AG09319 (cell line): ENCODE data around the gene SLC39A2.
"Not testable (repeated sequence)": the region's sequence is repeated elsewhere in the genome, so short reads cannot be mapped to it uniquely, and the experiment has no call there.

ENCODE experiments used
- DNase-seq: peaks from one replicate; pipeline ENCODE4 v3.0.0-alpha.2; 2010; ENCODE audit warnings: low read depth; ENCODE audit errors: extremely low read depth
- TF ChIP-seq, protein P1 (sequence below): IDR thresholded peaks from 2 replicates; pipeline ENCODE4 v1.5.1; 2011; ENCODE audit warnings: low read depth, mild to moderate bottlenecking, inconsistent platforms, low read length, moderate library complexity

SLC39A2 gene, protein sequence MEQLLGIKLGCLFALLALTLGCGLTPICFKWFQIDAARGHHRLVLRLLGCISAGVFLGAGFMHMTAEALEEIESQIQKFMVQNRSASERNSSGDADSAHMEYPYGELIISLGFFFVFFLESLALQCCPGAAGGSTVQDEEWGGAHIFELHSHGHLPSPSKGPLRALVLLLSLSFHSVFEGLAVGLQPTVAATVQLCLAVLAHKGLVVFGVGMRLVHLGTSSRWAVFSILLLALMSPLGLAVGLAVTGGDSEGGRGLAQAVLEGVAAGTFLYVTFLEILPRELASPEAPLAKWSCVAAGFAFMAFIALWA

DNA sequence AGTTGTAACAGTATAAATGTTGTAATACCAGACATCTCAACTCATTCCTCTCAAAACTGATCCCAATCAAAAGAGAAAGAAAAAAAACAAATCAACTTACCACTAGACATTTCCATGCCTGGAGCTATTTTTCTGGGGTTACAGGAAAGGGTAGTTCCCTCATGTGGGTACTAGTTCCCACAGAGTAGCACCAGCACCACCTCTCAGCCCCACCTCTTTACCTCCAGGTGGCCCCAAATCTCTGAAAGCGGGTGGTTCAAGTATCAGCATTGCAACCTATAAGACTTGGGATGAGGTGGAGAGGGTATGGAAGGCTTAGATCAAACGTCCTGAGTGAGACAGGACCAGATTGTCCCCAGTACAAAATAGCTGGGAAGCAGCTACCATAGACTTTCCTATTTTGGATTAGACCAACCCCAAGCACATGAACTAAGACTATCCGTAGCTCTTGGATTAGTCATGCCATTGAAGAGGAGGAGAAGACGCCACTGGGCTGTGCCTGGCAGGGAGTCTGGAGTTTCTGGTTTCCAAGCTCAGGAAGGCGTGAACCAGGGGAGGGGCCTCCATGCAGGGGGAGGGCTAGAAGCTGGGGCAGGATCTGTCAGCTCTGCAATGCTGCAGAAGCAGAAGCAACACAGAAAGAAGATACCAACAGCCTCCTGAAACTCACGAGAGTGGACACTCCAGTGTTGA lies at the start of gene SLC39A2:
TSS of gene SLC39A2 (plus strand) at position 620 of the 693 bp plus-strand sequence. CDS start 154 bp downstream, outside the sequence.
- TF ChIP-seq, protein P1, sequence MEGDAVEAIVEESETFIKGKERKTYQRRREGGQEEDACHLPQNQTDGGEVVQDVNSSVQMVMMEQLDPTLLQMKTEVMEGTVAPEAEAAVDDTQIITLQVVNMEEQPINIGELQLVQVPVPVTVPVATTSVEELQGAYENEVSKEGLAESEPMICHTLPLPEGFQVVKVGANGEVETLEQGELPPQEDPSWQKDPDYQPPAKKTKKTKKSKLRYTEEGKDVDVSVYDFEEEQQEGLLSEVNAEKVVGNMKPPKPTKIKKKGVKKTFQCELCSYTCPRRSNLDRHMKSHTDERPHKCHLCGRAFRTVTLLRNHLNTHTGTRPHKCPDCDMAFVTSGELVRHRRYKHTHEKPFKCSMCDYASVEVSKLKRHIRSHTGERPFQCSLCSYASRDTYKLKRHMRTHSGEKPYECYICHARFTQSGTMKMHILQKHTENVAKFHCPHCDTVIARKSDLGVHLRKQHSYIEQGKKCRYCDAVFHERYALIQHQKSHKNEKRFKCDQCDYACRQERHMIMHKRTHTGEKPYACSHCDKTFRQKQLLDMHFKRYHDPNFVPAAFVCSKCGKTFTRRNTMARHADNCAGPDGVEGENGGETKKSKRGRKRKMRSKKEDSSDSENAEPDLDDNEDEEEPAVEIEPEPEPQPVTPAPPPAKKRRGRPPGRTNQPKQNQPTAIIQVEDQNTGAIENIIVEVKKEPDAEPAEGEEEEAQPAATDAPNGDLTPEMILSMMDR: no peak
- DNase-seq: peak; percentile 36

DNA sequence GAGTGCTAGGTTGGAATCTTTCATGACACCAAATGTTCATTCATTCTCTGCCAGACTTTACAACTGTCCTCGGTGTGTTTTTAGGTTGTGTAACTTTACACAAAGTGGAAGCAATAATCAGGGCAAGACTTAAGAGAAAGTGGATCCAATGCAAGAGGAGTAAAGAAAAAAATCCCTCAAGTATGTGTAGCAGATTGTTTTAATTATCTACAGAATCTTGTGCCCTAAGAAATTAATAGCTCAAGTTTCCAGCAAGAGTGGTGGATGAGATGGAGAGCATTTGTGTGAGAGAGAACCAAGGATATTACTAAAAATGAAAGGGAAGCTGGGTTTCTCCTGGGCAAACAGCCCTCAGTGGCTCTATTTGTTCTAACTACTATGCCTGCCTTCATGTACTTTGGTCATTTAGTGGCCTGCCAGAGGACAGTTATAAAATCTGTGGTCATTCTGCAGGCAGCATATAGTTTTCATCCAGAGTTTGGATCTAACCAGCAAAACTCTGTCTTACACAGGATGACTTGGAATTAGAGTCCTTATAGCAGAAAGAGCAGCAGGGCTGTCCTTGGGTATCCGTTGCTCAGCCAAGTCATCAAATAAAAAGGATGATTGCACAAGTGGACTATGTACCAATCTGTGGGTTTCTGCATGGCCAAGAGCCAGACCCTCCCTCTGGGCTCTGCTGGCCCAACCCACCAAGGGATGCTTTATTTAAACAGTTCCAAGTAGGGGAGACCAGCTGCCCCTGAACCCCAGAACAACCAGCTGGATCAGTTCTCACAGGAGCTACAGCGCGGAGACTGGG lies 44.2 kb upstream of the SLC39A2 start, which contains the start of gene RNASE2:
TSS of gene RNASE2 (plus strand) at position 752 of the 802 bp plus-strand sequence. CDS start 285 bp downstream, outside the sequence.
- DNase-seq: not testable (repeated sequence)

DNA sequence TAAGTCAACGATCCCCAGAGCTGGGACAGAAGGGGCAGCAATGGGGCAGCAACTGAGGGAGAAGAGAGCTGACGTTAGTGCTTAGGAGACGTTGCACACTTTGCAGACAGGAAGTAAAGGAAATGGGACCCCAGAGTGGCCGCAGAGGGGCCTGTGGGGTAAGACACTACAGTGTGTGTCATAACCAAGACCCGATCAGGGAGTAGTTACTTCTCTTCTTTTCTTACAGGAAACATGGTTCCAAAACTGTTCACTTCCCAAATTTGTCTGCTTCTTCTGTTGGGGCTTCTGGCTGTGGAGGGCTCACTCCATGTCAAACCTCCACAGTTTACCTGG lies 43.6 kb upstream of the SLC39A2 start:
- DNase-seq: not testable (repeated sequence)

DNA sequence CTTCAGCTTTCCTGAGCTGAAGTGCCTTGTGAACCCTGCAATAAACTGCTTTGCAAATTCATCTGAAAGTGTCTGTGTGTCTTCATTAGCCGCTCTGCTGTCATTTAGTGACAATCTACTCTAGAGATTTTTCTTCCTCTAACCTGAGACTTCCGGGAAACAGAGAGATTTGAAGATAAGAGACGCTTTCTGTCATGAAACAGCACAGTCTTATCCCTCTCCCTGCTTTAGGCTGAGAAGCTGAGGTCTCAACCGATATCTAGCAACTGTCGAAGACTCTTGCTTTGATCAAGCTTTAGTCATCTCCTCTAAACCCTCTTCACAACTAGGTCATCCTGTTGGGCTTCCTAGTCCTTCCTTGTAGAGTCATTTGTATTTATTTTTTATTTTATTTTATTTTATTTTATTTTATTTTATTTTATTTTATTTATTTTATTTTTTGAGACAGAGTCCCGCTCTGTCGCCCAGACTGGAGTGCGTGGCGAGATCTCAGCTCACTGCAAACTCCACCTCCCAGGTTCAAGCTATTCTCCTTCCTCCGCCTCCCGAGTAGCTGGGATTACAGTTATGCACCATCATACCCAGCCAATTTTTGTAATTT lies 42.6 kb upstream of the SLC39A2 start:
- no peak for DNase-seq

DNA sequence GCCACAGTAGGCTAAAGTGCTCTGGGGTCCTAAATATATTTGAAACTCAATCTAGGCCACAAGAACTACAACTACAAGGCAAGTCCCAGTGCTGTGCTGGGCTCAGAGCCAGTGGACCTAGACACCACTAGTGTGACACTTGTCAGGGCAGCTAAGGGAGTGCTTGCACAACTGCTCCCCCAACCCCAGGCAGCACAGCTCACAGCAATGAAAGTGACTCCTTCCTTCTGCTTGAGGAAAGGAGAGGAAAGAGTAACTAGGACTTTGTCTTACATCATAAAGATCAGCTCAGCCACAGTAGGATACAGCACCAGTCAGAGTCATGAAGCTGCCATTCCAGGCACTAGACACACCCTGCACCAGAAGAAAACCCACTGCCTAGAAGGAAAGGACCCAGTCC lies 40.1 kb upstream of the SLC39A2 start:
- DNase-seq: not testable (repeated sequence)

More for the DNA sequence above, 42.6 kb upstream of the SLC39A2 start:
- TF ChIP-seq, protein P1: no peak

DNA sequence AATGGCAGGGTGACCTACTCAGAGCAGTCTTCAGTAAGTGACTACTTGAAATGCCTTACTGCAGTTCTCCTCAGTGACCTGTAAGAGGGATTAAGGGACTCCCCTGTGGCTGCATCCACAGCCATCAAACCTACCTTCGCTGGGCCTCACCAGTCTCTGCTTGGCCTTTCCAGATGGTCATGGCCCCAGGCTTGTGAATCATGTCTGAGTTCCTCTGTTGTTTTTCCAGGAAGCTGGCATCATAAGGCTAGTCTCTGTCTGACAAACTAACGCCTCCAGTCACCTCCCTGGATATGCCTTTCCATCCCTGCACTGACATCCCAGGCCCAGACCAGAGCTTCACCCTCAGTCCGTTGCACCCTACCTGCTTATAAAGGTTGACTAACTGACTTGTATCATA lies 29.8 kb upstream of the SLC39A2 start:
- TF ChIP-seq, protein P1: no peak
- no peak for DNase-seq

DNA sequence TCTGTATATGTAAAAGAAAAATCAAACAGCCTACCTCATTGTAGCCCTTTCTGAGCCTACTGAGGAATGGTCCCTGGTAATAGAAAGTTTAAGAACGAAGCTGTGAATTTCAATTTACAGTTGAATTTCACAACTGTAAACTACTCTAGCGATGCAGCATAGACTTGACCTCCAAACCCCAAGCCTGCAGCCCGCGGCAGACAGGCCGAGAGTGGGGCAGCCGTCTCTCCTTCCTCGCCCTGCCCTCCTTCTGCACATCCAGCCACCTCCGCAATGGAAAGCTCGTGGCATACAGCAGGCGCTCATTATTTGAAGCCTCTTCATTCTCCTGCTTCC lies 28.5 kb upstream of the SLC39A2 start:
- DNase-seq: no peak
- TF ChIP-seq, protein P1: no peak

DNA sequence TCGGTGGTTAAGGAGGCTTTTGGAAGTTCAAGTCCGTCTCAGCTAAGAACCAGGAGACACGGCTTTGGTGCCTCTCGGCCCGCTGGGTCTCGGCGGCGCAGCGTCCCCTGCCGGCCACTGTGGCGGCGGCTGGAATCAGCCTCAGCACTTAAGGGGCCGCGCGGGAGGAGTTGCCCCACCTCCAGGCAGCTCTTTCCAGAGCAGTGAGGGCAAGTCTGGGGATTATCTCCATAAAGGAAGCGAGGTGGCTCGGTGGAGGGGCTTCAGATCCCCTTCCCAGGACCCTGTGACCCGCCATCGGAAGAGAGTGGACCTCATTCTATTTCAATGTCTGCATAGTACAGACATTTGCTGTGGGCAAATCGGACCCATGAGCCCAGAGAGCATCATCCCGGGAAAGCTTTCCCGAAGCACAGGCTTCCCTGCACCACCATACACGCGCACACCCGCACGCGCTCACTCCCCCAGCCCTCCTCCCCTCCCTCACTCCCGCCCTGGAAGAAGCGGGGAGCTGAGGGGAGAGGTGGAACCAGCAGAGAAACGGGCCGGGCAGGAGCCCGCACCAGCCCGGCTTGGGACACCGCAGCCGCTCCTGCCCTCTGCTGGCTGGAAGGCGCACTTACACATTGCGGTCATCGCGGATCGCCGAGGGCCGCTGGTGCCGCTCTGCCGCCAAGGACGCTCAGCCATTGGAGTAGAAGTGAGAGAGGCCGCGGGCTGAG lies 27.9 kb upstream of the SLC39A2 start:
- TF ChIP-seq, protein P1: peak; percentile 86
- DNase-seq: peak; percentile 47
